GM18909 (cell line): ENCODE measurements around the gene COL5A2.

Experiments
- ATAC-seq: cut with Tn5 transposase; IDR thresholded peaks from one replicate; pipeline ENCODE4 v1.9.1; 2021; ENCODE audit warnings: mild to moderate bottlenecking; ENCODE audit not compliant: unreplicated experiment, poor library complexity

COL5A2 gene

GRCh38 chr2:189060096-189060642 lies 119.4 kb downstream of the COL5A2 start:
- ATAC-seq, result no peak

- ATAC-seq, result no peak
Measured at GRCh38 chr2:189057316-189057715, 122.2 kb downstream of the COL5A2 start.

- no peak for ATAC-seq
Measured at GRCh38 chr2:189056200-189057106, 123.1 kb downstream of the COL5A2 start.

GRCh38 chr2:189050165-189050712 lies 129.3 kb downstream of the COL5A2 start:
- ATAC-seq, result no peak

- no peak for ATAC-seq
Measured at GRCh38 chr2:189049709-189050164, 129.8 kb downstream of the COL5A2 start.

GRCh38 chr2:189048189-189048588 lies 131.4 kb downstream of the COL5A2 start:
- ATAC-seq, result no peak

- ATAC-seq, result no peak
Measured at GRCh38 chr2:189047171-189047888, 132.2 kb downstream of the COL5A2 start.

- ATAC-seq, result no peak
Measured at GRCh38 chr2:189046320-189046719, 133.2 kb downstream of the COL5A2 start.

GRCh38 chr2:189045836-189046235 lies 133.7 kb downstream of the COL5A2 start:
- ATAC-seq, result no peak

GRCh38 chr2:189037518-189037917 lies 142.0 kb downstream of the COL5A2 start:
- no peak for ATAC-seq

GRCh38 chr2:189024901-189025618 lies 154.5 kb downstream of the COL5A2 start:
- peak; percentile 66 for ATAC-seq

GRCh38 chr2:189022492-189022891 lies 157.1 kb downstream of the COL5A2 start:
- no peak for ATAC-seq

- no peak for ATAC-seq
Measured at GRCh38 chr2:189022053-189022481, 157.5 kb downstream of the COL5A2 start.

GRCh38 chr2:189020179-189020578 lies 159.4 kb downstream of the COL5A2 start:
- no peak for ATAC-seq

GRCh38 chr2:189018631-189019030 lies 160.9 kb downstream of the COL5A2 start:
- ATAC-seq, result no peak

- no peak for ATAC-seq
Measured at GRCh38 chr2:189016311-189016861, 163.2 kb downstream of the COL5A2 start.

- no peak for ATAC-seq
Measured at GRCh38 chr2:189015359-189015758, 164.2 kb downstream of the COL5A2 start.

GRCh38 chr2:189014449-189015138 lies 165.0 kb downstream of the COL5A2 start:
- no peak for ATAC-seq
